C1 segment of cervical spinal cord (tissue), 14 donors: Measurements from ENCODE around the gene FMN2.
A peak's percentile ranks its signal among the peaks of the same experiment; 100 is the strongest.
"Not testable (repeated sequence)": the region's sequence is repeated elsewhere in the genome, so short reads cannot be mapped to it uniquely, and the experiment has no call there.

Source experiments
- DNase-seq, 14 donors: peaks; one replicate each; lab custom pipeline; 2025; lab: John Stamatoyannopoulos, UW

FMN2 gene

DNA sequence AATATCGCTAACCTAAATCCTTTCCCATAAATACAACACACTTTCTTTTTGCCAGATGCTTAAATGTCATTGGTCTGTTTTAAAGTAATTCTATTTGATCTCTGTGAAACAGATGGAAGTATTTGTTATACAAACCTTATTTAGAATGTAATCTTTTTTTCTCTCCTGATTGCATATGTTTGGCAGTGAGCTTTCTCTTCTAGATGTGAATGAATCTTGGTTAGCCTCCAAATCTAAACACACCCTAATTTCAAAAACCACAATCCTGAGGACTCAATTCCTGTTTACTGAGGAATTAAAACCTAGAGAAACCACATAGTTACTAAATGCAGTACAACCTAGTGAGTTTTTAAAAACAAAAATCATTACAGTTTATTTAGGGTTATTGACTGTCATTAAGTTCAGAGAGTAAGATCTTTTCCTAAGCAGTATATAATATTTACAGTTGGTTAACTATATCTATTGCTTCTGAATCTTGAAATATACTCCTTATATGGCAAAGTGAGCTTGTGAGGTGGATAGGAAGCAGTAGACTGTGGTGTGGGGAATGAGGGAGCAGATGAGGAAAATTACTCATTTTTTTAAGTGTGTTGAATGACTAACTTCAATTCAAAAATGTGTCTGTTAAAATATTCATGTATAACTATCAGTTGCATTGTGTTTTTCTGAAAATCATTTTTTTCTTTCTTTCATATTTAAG lies 218.7 kb downstream of the FMN2 start:
- no peak for DNase-seq

DNA sequence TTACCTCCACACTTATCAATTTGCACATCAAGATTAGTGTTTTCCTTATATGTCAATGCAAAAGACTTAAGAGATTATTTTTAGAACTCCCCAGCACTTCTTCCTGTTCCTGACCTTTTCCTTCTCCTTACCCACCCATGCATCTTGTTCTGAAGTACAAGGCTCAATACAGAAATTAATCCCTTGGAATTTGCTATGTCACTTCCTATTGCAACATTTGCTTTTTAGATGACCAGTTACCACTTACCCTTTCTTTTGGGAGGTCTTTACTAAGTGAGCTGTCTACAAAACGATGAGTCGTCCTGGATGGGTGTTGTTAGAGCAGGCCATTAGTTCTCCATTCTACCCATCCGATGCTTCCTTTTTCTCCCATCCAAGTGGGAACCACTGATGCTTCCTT lies 221.2 kb downstream of the FMN2 start:
- DNase-seq: no peak

DNA sequence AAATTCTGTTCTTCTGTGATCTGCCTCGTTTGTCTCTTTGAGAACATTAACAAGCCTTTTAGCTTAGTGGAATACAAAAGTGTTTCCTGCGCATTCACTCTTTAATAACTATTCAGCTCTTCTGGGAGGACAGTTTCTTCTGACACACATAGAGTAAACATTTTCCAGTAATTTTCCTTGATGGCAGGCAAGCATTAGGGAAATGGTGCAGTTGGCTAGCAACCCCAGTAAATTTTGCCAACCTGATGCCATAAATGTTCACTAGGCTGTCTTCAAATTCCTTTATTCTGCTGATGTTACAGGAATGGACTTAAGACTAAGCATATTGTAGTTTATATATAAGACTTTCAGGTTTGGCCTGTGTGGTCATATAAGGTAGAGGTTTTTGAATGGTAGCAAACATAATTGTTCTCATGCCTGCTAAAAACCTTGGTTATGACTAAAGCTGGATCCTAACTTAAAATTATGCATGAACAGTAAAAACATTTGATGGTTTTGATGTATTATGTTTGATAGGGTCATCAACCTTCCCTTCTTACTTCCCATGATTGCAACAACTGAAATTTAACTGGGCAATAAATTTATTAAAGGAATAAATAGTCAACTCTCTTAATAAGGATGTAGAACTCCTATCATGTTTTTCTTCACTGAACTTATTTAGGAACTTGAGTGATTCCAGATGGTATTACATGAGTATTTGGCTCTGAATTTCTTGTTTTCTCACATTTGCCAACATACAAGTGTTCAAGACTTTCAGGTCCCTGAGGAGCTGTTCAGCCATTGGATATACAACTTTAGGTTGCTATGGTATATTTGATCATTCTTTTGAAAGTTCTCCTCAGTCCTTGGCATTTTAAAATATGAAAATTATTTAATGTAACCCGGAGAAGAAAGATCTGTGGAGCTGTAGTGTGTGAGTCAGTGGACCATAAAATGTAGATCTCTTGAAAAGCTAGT lies 223.4 kb downstream of the FMN2 start:
- DNase-seq: peak in 1 of 14 donors; percentile 39

DNA sequence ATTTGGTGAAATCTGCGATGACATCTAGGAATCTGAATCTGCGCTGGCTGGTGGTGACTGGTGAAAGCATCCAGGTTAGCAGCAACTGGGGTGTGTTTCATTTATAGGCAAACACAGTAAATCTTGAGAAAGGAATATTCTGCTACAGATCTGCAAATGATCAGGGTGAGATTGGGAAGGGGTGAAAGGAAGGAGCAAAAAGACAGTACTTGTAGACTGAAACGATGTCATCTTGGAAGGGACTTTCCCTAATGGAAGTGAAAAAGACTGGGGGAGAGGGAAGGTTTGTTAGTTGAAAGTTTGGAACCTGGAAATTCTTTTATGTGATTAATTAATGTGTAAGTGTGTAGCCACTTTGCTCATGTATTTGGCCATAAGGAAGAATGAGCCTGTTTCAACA lies 228.3 kb downstream of the FMN2 start:
- no peak for DNase-seq

DNA sequence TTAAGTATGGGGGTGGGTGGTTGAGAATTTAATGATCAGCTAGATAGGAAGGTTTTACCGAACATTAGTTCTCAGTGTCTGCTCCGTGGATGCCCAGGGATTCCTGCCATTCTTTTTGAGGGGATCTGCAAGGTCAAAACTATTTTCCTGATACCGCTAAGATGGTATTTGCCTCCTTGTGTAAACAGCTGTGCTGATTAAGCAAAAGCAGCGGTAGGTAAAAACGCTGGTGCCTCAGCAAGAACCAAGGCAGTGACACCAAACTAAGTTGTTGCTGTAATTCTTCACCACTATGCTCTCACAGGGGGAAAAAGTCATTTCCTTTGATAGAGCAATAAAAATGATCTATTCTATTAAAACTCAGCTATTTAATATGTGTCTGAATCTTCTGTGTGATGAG lies 229.0 kb downstream of the FMN2 start:
- no peak for DNase-seq

DNA sequence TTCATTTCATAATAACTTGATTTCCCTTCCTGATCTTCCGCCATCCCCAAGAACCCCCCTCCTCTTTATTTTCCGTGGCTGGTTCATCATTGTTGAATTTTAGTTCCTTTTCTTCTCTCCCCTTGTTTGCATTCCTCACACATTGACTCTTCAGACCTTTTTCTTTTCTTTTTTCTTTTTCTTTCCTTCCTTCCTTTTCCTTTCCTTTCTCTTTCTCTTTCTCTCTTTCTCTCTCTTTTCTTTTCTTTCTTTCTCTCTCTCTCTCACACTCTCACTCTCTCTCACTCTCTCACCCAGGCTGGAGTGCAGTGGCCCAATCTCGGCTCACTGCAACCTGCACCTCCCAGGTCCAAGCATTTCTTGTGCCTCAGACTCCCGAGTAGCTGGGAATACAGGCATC lies 231.3 kb downstream of the FMN2 start:
- DNase-seq: no peak

DNA sequence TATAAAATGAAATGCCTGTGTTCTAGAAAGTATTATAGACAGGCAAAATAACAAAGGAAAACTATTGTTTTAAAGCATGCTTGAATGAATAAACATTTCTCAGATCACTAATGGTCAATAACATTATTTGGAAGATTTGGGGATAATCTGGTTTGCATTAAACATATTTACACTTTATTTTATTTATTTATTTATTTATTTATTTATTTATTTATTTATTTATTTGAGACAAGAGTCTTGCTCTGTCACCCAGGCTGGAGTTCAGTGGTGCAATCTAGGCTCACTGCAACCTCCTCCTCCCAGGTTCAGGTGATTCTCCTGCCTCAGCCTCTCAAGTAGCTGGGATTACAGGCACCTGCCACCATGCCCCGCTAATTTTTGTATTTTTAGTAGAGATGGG lies 236.7 kb downstream of the FMN2 start:
- not testable (repeated sequence) for DNase-seq

DNA sequence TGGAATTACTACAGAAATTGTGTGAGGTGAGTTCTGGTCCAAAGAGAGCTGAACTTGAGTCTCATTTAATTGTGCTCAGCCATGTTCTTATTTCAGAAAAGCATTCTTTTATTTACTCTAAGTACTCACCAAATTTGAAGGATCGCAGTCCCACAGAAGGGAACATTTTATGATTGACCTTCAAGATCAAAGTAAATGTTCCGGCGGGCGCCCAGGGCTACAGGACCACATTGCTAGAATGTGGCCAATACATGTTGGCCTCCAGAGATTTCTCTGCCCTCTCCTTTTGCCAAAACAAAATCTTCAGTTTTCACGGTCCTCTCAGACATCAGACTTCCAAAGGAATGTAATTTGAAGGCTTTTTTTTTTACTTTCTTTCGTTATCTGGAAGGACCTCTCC lies 237.8 kb downstream of the FMN2 start:
- no peak for DNase-seq

DNA sequence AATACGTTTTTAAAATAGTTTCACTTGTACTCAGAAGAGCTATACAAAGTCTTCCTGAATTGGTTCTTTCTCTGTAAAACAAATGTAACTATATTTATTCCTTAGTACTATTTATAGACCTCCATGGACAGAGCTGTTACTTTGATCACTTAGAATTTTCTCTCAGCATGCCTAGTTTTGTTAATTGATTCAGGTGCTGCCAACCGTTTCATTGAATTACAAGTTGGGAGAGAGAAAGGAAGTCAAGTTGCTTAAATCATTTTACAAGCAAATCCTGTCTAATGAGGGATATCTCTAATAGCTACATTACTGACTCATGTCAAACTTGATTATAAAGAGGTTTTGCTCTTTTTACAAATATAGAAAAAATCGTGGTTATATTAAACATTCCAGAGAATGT lies 241.0 kb downstream of the FMN2 start:
- DNase-seq: no peak

DNA sequence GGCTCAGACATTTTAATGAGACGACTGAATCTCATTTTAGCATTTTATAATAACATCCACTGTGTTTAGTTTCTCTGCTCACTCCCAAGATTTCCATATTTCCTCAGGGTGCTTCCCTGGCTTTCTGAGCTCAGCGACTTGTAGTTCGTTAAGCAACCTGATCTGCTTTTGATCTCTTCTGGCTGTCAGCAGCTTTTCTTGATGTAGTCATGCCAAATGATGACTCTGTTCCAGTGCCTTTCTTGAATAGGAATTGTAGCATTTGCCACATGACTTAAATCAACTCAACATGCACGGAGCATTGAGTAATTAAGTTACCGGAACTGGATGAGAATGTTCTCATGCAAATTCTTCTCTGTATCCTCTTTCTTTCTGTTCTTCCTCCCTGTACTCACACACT lies 246.1 kb downstream of the FMN2 start:
- DNase-seq: peak in 1 of 14 donors; percentile 18

DNA sequence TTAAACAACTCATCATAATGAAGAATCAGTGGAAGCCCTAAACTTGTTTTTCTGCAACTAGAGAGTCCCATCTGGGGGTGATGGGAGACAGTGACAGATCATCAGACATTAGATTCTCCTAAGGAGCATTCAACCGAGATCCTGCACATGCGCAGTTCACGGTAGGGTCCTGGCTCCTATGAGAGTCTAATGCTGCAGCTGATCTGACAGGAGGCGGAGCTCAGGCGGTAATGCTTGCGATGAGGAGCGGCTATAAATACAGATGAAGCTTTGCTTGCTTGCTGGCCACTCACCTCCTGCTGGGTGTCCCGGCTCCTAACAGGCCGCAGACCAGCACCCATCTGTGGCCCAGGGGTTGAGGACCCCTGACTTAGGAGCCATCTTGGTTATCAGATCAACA lies 247.2 kb downstream of the FMN2 start:
- DNase-seq: no peak

DNA sequence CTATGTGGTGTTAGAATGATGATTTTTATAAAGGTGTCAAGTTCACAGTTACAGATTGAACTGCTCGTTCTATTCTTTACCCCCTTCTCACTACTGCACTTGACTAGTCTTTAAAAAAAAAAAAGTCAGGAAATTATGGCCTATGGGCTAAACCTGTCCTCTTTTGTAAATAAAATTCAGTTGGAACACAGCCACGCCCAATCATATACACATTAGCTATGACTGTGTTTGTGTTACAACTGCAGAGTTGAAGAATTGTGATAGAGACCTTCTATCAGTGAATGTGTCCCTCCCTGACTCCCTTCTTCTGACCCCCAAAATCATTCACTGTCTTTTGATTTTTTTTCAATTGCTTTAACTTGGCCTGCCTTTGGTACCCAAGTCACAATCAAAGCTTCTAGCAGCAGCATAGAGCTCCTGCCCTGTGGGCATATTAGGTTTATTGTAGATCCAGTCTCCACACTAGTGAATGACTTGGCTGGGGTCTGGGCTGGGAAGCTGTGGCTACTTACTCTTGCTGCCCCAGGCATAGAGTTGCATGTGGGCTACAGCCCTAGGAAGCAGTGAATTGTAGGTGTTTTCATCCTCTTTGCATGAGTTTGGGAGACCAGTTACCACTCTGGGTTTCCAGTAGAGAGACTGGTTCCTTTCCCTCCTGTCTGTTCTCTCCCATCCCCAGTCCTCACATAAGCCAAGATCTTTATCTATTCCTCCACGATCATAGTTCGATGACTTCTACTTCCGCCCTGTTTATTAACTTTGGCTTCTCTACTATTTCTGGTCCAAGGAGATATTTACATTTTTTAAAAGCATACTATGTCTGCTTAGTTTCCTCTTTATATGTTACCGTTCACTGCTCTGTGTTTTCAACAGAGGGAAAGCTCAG lies 249.9 kb downstream of the FMN2 start:
- DNase-seq: no peak

DNA sequence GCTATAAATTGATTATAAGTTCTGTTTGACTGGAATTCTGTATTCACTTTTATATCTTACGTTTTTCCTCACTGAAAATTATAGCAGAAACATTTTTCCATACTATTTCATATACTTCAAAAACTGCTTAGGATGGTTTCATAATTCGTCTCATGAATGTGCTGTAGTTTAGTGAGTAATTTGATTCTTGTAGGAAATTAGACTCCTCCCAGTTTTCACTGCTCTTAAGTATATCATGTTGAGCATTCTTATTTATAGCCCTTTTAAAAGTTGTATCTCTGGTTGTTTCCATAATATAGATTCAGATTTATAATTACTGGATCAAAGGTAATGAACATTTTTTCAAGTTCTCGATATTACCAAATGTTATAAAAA lies 250.6 kb downstream of the FMN2 start:
- no peak for DNase-seq

DNA sequence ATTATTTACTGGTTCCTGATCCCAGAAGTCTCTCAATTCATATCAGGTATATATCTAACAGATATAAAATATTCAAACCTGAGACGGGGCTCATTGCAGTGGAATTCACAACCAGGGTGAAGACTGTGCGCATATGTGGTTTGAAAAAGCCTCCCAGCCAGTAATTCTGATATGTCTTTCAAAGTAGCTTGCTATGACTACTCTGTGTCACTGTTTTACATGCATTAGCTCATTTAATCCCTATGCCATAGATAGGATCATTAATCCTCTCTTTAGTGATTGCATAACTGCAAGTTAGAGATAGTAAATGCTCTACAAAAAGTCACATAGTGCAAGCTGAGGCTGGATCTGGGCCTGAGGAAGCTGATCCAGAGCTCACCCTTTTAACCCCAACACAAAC lies 251.4 kb downstream of the FMN2 start:
- DNase-seq: no peak

DNA sequence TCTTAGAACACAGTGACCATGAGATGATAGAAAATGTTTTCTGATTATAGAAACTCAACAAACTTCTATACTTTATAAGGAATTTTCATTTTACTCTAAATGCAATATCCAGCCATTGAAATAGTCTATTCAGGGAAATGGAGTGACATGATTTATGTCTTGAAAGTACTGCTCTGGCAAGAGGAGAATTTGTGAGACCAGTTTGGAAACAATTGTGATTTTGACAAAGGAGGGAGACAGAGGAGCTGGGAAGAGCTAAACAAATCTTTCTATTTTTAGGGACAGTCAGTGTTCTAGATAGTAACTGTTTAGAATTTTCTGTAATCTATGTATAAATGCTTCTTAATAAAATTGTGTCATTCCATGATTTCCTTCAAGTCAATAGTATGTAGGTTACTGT lies 252.3 kb downstream of the FMN2 start:
- DNase-seq: no peak

DNA sequence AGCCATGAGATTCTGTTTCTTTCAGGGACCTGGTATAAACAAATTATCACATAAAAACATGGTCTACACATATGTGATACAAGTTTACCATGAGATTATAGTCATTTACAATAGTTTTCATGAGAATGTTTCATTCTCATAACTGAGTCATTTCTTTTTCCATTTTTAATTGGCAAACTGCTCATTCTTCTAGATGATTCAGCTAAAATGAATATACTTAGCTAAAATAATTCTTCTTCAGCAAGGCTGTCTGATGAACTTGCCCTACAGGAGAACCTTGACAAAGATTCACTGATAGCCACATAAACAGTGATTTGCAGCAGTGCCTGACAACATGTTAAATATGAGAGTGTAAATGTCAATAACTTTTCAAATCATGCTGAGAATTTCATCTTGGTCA lies 253.2 kb downstream of the FMN2 start:
- DNase-seq: no peak

DNA sequence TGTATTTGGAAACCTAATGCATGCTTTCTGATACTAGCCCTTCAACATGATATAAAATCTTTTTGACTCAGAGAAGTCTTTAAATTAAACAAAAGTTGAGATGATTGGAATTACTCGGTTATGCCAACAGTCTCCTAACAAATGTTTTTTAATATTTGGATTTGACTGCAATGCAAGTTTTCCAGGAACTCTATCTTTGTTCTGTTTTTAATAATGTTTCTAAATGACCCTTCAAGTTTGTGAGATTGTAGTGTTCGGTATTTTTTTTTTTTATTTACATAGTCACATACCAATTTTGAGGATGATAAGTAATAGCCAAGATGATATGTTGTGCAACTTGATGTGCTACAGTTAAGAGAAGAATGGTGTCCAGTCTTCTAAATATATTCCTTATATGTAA lies 258.0 kb downstream of the FMN2 start:
- DNase-seq: no peak

DNA sequence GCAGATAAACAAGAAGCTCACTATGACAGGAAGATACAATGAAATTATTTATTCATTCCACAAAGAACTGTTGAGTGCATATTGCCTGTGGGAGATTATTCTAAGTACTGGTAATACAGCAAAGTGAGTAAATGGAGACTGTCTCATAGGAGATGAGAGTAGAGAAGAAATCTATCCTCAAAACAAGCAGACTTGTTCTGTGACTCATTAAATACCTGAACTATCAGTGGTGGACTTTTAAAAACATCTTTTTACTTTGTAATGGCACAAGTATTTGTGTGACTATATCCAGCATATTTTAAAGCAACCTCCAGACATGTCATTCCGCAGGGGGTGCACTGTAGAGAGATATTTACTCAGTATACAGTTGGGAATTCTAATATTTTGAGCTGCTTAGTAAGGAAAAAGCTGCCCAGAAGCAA lies 259.2 kb downstream of the FMN2 start:
- DNase-seq: no peak

DNA sequence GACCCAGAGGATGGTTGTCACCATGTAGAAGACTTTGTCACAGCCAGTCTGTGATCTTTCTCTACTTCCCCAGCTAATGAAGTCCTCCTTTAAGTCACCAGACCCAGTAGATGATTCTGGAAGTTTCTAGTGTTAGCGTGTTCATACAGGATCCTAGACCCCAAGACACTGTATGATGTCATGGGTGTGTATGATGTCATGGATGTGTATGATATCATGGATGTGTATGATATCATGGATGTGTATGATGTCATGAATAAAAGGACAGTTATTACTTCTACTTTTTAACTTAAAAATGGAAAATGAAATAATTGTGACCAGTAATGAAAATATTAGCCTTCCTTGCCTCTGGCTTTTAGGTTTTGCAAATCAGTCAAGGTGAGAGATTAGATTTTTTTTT lies 260.0 kb downstream of the FMN2 start:
- DNase-seq: no peak

DNA sequence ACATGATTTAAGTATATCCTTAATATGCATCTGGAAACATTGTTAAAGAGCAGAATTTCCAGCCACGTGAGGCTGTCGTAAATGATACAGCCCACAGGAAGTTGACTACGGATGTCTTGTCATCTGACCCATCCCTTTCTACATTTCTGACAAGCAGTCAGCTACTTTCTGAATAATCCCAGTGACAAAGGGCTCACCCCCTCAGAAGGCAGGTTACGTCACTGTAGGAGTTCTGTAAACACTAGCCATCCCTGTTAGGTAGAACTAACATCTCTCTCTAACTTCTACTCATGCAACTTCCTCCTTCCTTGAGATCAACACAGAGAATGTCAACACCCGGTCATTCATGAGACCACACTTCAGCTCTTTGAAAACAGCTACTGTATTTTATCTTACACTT lies 261.1 kb downstream of the FMN2 start:
- no peak for DNase-seq

DNA sequence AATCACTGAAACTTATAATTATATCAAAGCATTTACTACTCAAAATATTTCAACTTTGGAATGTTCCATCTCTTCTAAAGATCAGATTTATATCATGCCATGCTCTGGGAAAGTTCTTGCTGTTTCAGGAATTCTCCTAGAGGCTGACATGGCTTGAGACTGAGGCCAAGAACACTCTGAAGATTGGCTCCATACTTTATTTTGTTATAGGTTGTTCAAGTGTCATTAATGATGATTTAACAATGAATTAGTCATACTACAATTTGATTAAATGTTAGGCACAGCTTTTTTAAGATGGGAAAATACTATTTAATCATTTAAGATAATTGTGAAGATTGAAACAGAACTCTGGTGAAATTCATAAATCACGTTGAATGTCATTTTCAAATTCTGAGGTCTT lies 264.9 kb downstream of the FMN2 start:
- DNase-seq: no peak

DNA sequence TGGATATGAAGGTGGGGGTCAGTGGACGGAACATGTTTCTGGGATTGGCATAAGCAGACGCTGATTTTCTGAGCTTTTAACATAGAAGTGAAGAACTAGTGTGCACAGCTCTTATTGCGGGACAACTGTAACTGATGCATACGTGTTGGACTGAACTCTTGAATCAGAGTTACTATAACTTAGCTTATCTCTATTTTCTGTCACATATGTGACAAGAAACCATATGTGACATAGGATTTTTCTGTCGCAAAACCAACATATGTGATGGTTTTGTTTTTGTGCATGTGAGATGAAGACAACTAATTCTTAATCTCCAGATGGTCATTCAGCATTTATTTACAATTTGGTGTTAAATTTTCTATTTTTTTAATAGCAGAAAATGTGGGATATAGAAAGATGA lies 270.4 kb downstream of the FMN2 start:
- DNase-seq: no peak
